Esophagus muscularis mucosa (tissue), 4 donors: ENCODE results near the gene ABCD2.

ENCODE experiments used
- CTCF ChIP-seq, 3 experiments: fragments of 200-600 bp in 2 of 3; fragments of 450-650 bp in 1 of 3; sonication (generic) in 2 of 3; IDR thresholded peaks; one replicate each; pipeline ENCODE4 v1.5.1; 2017 to 2019; ENCODE audit warnings: antibody characterized with exemption in 3 of 3, mild to moderate bottlenecking in 2 of 3, moderate library complexity in 1 of 3
- EP300 ChIP-seq: sonication (generic); formaldehyde crosslinking; IDR thresholded peaks from one replicate; pipeline ENCODE4 v1.6.1; 2017; ENCODE audit warnings: antibody characterized with exemption
- POLR2A ChIP-seq: fragments of 450-650 bp; IDR thresholded peaks from one replicate; pipeline ENCODE4 v1.6.1; 2017; ENCODE audit warnings: antibody characterized with exemption, moderate library complexity, mild to moderate bottlenecking, low read depth
- POLR2AphosphoS5 ChIP-seq, 2 donors: sonication (generic); formaldehyde crosslinking; IDR thresholded peaks; one replicate each; pipeline ENCODE4 v1.6.1; 2017; ENCODE audit warnings: antibody characterized with exemption in 2 of 2

DNA sequence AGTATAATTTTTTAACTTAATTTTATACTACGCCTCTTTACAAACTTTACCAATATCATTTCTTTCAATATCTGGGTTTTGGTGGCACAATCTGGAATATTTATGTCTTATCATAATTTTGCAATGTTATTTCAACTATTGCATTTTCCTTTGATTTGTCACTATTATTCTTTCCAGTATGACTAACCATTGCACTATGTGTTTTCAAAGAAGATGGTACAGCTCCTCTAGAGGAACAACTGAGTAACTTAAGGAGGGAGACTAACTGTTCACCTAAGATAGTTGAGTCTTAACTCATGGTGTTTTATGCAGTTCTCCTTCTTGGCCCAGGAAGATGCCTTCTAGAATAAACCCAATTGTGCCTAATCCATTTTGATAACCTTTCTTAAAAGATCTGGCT lies 116.2 kb downstream of the ABCD2 start:
- TF ChIP-seq POLR2A (no peak), CTCF (IDR thresholded peaks at IDR 0.05) (no peak), EP300 (no peak), POLR2AphosphoS5 (IDR thresholded peaks at IDR 0.05) (no peak)
